OCI-LY1 (cell line): Measurements from ENCODE around the gene KLHL29.

Experiments
- EZH2 ChIP-seq: fragments of 200-600 bp; sonication (generic), shearing (Covaris generic); IDR thresholded peaks from 2 replicates; pipeline ENCODE4 v1.8.0; 2017; ENCODE audit warnings: borderline replicate concordance, mixed run types, mild to moderate bottlenecking, antibody characterized with exemption, low read length, moderate library complexity, mixed read lengths
- TF ChIP-seq, protein P1 (sequence below): fragments of 200-600 bp; sonication (generic), shearing (Covaris generic); IDR thresholded peaks from 2 replicates; pipeline ENCODE4 v1.5.1; 2017; ENCODE audit warnings: mild to moderate bottlenecking, antibody characterized with exemption, low read length, moderate library complexity, mixed read lengths

DNA sequence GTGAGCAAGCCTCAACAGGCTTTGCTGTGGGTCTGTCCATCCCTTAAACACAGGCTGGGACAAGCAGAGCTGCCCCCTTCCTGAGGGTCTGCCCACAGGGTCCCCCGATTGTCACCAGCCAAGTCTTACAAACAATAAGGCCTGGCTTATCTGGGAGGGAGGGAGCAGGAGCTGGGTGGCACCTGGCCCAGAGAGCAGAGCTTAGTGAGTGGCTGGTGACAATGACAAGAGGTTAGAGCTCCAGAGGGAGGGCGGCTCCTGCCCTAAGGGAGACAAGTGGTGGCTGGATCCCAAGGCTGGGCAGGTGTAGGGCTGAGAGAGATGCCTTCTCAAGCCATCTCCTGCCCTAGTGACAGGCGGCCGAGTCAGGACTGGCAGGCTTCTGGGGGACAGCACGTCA is 125.5 kb downstream of the KLHL29 start:
- TF ChIP-seq, protein P1, sequence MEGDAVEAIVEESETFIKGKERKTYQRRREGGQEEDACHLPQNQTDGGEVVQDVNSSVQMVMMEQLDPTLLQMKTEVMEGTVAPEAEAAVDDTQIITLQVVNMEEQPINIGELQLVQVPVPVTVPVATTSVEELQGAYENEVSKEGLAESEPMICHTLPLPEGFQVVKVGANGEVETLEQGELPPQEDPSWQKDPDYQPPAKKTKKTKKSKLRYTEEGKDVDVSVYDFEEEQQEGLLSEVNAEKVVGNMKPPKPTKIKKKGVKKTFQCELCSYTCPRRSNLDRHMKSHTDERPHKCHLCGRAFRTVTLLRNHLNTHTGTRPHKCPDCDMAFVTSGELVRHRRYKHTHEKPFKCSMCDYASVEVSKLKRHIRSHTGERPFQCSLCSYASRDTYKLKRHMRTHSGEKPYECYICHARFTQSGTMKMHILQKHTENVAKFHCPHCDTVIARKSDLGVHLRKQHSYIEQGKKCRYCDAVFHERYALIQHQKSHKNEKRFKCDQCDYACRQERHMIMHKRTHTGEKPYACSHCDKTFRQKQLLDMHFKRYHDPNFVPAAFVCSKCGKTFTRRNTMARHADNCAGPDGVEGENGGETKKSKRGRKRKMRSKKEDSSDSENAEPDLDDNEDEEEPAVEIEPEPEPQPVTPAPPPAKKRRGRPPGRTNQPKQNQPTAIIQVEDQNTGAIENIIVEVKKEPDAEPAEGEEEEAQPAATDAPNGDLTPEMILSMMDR: no peak
- TF ChIP-seq EZH2: no peak
